HepG2 (cell line): ENCODE data around the gene CYB561. TPM values are rescaled to one million over a fixed set of nuclear protein-coding genes. Genes with fewer than 3 reads are reported as not detected.

Experiments used
- ATAC-seq: fragments of 200-7000 bp; cut with Tn5 transposase; 3 replicates; pipeline ENCODE4 v1.9.1; 2020; ENCODE audit warnings: mild to moderate bottlenecking, moderate library complexity
- BruUV-seq: library from RNA; stranded (reverse); fragments of 400-500 nt; replicated peaks from 2 replicates; lab custom pipeline; 2021; lab: Mats Ljungman, UMichigan
- CTCF ChIA-PET: fragments of 300-600 bp; formaldehyde crosslinking; extraction: SDS; loops from one replicate; lab custom pipeline; 2021; ENCODE audit warnings: low total read pairs, inconsistent platforms, low intra/inter-chr PET ratio; lab: Yijun Ruan, JAX
- POLR2A ChIA-PET: fragments of 350-600 bp; sonication (Branson Sonifier 250); formaldehyde crosslinking; loops from one replicate; lab custom pipeline; 2020; ENCODE audit warnings: antibody characterized with exemption, inconsistent platforms; lab: Yijun Ruan, JAX
- DNase-seq: peaks from one replicate; pipeline ENCODE4 v3.0.0-alpha.2; 2015; ENCODE audit warnings: low spot score
- FAIRE-seq: peaks from 3 replicates; lab custom pipeline; 2011; peaks lifted over from hg19 to GRCh38; lab: Jason Lieb, UNC
- H2AFZ ChIP-seq: one replicate; pipeline ENCODE4 v1.6.1; 2011; ENCODE audit warnings: low read length, inconsistent platforms
- H3K27ac ChIP-seq: fragments of 300-600 bp; 3 replicates; pipeline ENCODE4 v1.8.0; 2011; ENCODE audit warnings: mixed run types, mild to moderate bottlenecking, mixed read lengths, low read length, inconsistent platforms; ENCODE audit not compliant: insufficient read depth; ENCODE audit errors: extremely low read length
- H3K27me3 ChIP-seq, 2 experiments: fragments of 200-600 bp in 1 of 2; 2 replicates in 1 of 2; 3 replicates in 1 of 2; pipeline versions ENCODE4 v1.6.0 to v1.8.0; 2011; ENCODE audit warnings: low read length in 2 of 2, mild to moderate bottlenecking in 2 of 2, moderate library complexity in 2 of 2, inconsistent platforms in 1 of 2; ENCODE audit not compliant: insufficient read depth in 2 of 2, control insufficient read depth in 1 of 2
- H3K36me3 ChIP-seq, 2 experiments: fragments of 200-600 bp in 1 of 2; replicated peaks in 1 of 2; 2 replicates in 1 of 2; 3 replicates in 1 of 2; pipeline versions ENCODE4 v1.5.1 to v1.8.0; 2011; ENCODE audit warnings: low read length in 2 of 2, inconsistent platforms in 1 of 2; ENCODE audit not compliant: insufficient read depth in 2 of 2, control insufficient read depth in 1 of 2
- H3K4me1 ChIP-seq: 2 replicates; pipeline ENCODE4 v1.5.1; 2012; ENCODE audit warnings: low read length, inconsistent platforms; ENCODE audit not compliant: insufficient read depth
- H3K4me2 ChIP-seq: 2 replicates; pipeline ENCODE4 v1.6.0; 2011; ENCODE audit warnings: low read depth, low read length, inconsistent platforms
- H3K4me3 ChIP-seq, 3 experiments: fragments of 200-600 bp in 1 of 3; sonication (generic), shearing (Covaris generic) in 1 of 3; replicated peaks in 1 of 3; 2 replicates each; pipeline ENCODE4 v1.5.1; 2011 to 2016; ENCODE audit warnings: low read length in 3 of 3, inconsistent platforms in 2 of 3, low read depth in 2 of 3, mild to moderate bottlenecking in 2 of 3, control low read depth in 1 of 3, mixed read lengths in 1 of 3; ENCODE audit not compliant: insufficient read depth in 1 of 3
- H3K79me2 ChIP-seq: one replicate; pipeline ENCODE4 v1.6.1; 2011; ENCODE audit warnings: low read length, inconsistent platforms; ENCODE audit not compliant: insufficient read depth
- H3K9ac ChIP-seq: 2 replicates; pipeline ENCODE4 v1.6.0; 2011; ENCODE audit warnings: mild to moderate bottlenecking, low read depth, low read length, inconsistent platforms; ENCODE audit not compliant: insufficient read depth
- H3K9me3 ChIP-seq: 2 replicates; pipeline ENCODE4 v1.5.1; 2012; ENCODE audit warnings: mild to moderate bottlenecking, low read length
- H4K20me1 ChIP-seq: 2 replicates; pipeline ENCODE4 v1.6.0; 2011; ENCODE audit warnings: inconsistent platforms, mild to moderate bottlenecking, low read length, moderate library complexity; ENCODE audit not compliant: insufficient read depth
- ETV6 ChIP-seq: sonication (generic); formaldehyde crosslinking; conservative IDR thresholded peaks from 2 replicates; pipeline ENCODE4 v1.4.0; 2020; ENCODE audit warnings: missing genetic modification reagents
- HNRNPK ChIP-seq: fragments of 200-400 bp; formaldehyde crosslinking; IDR thresholded peaks from 2 replicates; pipeline ENCODE4 v1.6.1; 2018; ENCODE audit warnings: low read length, low read depth, moderate library complexity, mild to moderate bottlenecking; ENCODE audit not compliant: poor library complexity, severe bottlenecking
- ISX ChIP-seq: sonication (generic); formaldehyde crosslinking; conservative IDR thresholded peaks from 2 replicates; pipeline ENCODE4 v1.5.0; 2020; ENCODE audit warnings: missing genetic modification reagents
- NFKB2 ChIP-seq: sonication (generic); formaldehyde crosslinking; IDR thresholded peaks from 2 replicates; pipeline ENCODE4 v1.4.0; 2020; ENCODE audit warnings: missing genetic modification reagents, borderline replicate concordance
- TSC22D2 ChIP-seq: sonication (generic); formaldehyde crosslinking; IDR thresholded peaks from 2 replicates; pipeline ENCODE4 v1.5.1; 2020; ENCODE audit warnings: missing genetic modification reagents, mild to moderate bottlenecking, borderline replicate concordance
- ZHX1 ChIP-seq: sonication (generic); formaldehyde crosslinking; IDR thresholded peaks from 2 replicates; pipeline ENCODE4 v1.8.1; 2022; ENCODE audit warnings: low read depth, mild to moderate bottlenecking, missing genetic modification reagents
- ZNF552 ChIP-seq: sonication (generic); formaldehyde crosslinking; IDR thresholded peaks from 2 replicates; pipeline ENCODE4 v1.9.0; 2022; ENCODE audit warnings: missing genetic modification reagents, mild to moderate bottlenecking, borderline replicate concordance
- WGBS: methylation state at CpG from one replicate; pipeline ENCODE4 v1.1.6; 2017; ENCODE audit warnings: low lambda C conversion rate; 5-methylcytosine and 5-hydroxymethylcytosine counted together
- in situ Hi-C: cut with HindIII; loops from 2 replicates; pipeline ENCODE4 v1.10.0; 2017; ENCODE audit warnings: low pct_unique_long_range_greater_than_20kb; ENCODE audit not compliant: extremely low pct_ligation_motif_present
- intact Hi-C: fragments of 100-400 bp; cut with micrococcal nuclease; formaldehyde crosslinking; loops from one replicate; pipeline ENCODE4 v1.10.0; 2022; ENCODE audit not compliant: unreplicated experiment
- polyA plus RNA-seq, 8 experiments: library from polyadenylated mRNA; depleted of rRNA in 3 of 8; stranded (reverse) in 7 of 8; unstranded in 1 of 8; fragments of >200 nt; fragmentation: Illumina TruSeq in 4 of 8; extraction: Trizol in 4 of 8; gene quantifications; 2 replicates each; pipeline versions ENCODE4 v1.2.1 to v1.2.3, GENCODE V29; 2011 to 2016; ENCODE audit warnings: low read depth in 4 of 8, missing spikeins in 1 of 8, mixed read lengths in 1 of 8; ENCODE audit not compliant: insufficient read depth in 1 of 8
- total RNA-seq, 5 experiments: library from RNA; depleted of rRNA; stranded (reverse); fragments of >200 nt; fragmentation: Illumina TruSeq; extraction: Trizol; gene quantifications; 2 replicates each; pipeline ENCODE4 v1.2.3, GENCODE V29; 2016; ENCODE audit warnings: low read depth in 1 of 5
- TF ChIP-seq, protein P1 (sequence below): sonication (generic); formaldehyde crosslinking; IDR thresholded peaks from 2 replicates; pipeline ENCODE4 v1.4.0; 2020; ENCODE audit warnings: mild to moderate bottlenecking, missing genetic modification reagents
- TF ChIP-seq, protein P2 (sequence below): sonication (generic); formaldehyde crosslinking; IDR thresholded peaks from 2 replicates; pipeline ENCODE4 v1.4.0; 2020; ENCODE audit warnings: missing genetic modification reagents
- TF ChIP-seq, protein P3 (sequence below): sonication (generic); formaldehyde crosslinking; IDR thresholded peaks from 2 replicates; pipeline ENCODE4 v1.8.0; 2022; ENCODE audit warnings: mild to moderate bottlenecking, missing genetic modification reagents; ENCODE audit not compliant: insufficient replicate concordance

CYB561 gene
- total and polyA plus RNA-seq, 2 of the 13 experiments (the other 11 are each of a cell fraction or from before 2014, with no cell fraction given): 1.5 to 6.7 TPM

- H3K4me1 ChIP-seq: peaks cover 9% of the 10 kb centered on the region; the same call in 1 of the 2 replicates
- ATAC-seq (peak; percentile 43), FAIRE-seq (no peak), DNase-seq (no peak)
- peaks cover 8 to 34% of the 10 kb centered on the region in 2 experiments; a peak in 3 of 5 replicates for H3K27me3 ChIP-seq
- H3K4me3 ChIP-seq: no peak overlapping the region
- TF ChIP-seq, protein P1, sequence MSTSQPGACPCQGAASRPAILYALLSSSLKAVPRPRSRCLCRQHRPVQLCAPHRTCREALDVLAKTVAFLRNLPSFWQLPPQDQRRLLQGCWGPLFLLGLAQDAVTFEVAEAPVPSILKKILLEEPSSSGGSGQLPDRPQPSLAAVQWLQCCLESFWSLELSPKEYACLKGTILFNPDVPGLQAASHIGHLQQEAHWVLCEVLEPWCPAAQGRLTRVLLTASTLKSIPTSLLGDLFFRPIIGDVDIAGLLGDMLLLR: no peak
- TF ChIP-seq ISX (CRISPR knock-in tag) (no peak), ZNF552 (CRISPR knock-in tag) (no peak), TSC22D2 (CRISPR knock-in tag) (no peak), NFKB2 (no peak), HNRNPK (no peak), ZHX1 (no peak), ETV6 (no peak)
- TF ChIP-seq, protein P2, sequence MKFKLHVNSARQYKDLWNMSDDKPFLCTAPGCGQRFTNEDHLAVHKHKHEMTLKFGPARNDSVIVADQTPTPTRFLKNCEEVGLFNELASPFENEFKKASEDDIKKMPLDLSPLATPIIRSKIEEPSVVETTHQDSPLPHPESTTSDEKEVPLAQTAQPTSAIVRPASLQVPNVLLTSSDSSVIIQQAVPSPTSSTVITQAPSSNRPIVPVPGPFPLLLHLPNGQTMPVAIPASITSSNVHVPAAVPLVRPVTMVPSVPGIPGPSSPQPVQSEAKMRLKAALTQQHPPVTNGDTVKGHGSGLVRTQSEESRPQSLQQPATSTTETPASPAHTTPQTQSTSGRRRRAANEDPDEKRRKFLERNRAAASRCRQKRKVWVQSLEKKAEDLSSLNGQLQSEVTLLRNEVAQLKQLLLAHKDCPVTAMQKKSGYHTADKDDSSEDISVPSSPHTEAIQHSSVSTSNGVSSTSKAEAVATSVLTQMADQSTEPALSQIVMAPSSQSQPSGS: no peak
- TF ChIP-seq, protein P3, sequence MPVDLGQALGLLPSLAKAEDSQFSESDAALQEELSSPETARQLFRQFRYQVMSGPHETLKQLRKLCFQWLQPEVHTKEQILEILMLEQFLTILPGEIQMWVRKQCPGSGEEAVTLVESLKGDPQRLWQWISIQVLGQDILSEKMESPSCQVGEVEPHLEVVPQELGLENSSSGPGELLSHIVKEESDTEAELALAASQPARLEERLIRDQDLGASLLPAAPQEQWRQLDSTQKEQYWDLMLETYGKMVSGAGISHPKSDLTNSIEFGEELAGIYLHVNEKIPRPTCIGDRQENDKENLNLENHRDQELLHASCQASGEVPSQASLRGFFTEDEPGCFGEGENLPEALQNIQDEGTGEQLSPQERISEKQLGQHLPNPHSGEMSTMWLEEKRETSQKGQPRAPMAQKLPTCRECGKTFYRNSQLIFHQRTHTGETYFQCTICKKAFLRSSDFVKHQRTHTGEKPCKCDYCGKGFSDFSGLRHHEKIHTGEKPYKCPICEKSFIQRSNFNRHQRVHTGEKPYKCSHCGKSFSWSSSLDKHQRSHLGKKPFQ (CRISPR knock-in tag): no peak
- no peaks in the 10 kb centered on the region for H4K20me1 ChIP-seq
- H3K9ac ChIP-seq: no peak overlapping the region
- no peaks in the 10 kb centered on the region for H3K36me3 ChIP-seq
- no peaks in the 10 kb centered on the region for H3K79me2 ChIP-seq
- H3K27ac ChIP-seq: no peak overlapping the region
- 0 out of 2 replicates have a peak overlapping the region, but pooled peaks have one; percentile 18 for H3K4me2 ChIP-seq
- H3K9me3 ChIP-seq: no peaks in the 10 kb centered on the region
- BruUV-seq: no TSS peak
- no peak overlapping the region for H2AFZ ChIP-seq
- 0% methylated on average over 7 of the region's 7 CpGs for WGBS
- in situ Hi-C loops: no loop called here
- POLR2A ChIA-PET: no interaction called here
- CTCF ChIA-PET: no interaction called here
- intact Hi-C loops: no loop called here
Observed at GRCh38 chr17:63452962-63453551, 7.0 kb upstream of the CYB561 start.
